NB4 (cell line): ENCODE measurements around the gene SAAL1.
A peak's percentile ranks its signal among the peaks of the same experiment; 100 is the strongest.

Experiments used
- POLR2A ChIP-seq: IDR thresholded peaks from 2 replicates; pipeline ENCODE4 v1.6.1; 2011; ENCODE audit warnings: mild to moderate bottlenecking; ENCODE audit not compliant: insufficient read length; ENCODE audit errors: extremely low read depth
- TF ChIP-seq, protein P1 (sequence below): IDR thresholded peaks from one replicate; pipeline ENCODE4 v1.5.1; 2012; ENCODE audit warnings: low read depth, low read length
- TF ChIP-seq, protein P2 (sequence below): IDR thresholded peaks from 2 replicates; pipeline ENCODE4 v1.6.1; 2011; ENCODE audit warnings: low read depth, low read length

DNA sequence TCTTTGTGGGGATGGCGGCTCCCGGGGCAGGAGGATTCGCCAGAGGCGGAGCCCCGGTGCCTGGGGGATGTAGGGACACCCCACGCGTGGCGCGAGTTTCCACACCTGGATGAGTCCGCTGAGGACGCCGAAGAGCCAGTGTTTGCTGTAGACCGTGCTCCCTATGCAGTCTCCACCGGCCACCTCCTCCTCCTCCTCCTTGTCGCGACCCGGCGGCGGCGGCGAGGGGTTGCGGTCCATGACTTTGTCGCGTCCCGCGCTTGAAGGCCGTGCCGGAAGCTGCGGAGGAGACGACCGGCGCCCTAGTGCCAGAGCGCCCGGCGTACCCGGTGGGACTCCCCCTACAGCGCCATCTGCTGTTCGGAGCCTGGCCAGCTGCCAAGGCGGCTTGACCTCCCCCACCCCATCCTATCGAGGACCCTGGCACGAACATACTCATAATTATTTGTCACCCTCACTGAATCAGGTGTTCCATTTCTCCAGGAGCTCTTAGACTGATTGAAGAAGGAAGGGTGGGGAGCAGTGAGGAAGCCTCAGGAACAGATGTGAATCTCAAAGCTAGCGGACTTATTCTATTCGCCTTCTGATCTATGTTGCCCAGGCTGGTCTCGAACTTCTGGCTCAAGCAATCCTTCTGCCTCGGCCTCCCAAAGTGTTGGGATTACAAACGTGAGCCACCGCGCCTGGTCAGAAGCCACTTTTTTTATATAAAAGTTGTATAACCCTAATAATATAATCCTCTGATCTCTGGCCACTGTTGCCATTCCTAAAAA, at the start of gene SAAL1:
- TF ChIP-seq, protein P1, sequence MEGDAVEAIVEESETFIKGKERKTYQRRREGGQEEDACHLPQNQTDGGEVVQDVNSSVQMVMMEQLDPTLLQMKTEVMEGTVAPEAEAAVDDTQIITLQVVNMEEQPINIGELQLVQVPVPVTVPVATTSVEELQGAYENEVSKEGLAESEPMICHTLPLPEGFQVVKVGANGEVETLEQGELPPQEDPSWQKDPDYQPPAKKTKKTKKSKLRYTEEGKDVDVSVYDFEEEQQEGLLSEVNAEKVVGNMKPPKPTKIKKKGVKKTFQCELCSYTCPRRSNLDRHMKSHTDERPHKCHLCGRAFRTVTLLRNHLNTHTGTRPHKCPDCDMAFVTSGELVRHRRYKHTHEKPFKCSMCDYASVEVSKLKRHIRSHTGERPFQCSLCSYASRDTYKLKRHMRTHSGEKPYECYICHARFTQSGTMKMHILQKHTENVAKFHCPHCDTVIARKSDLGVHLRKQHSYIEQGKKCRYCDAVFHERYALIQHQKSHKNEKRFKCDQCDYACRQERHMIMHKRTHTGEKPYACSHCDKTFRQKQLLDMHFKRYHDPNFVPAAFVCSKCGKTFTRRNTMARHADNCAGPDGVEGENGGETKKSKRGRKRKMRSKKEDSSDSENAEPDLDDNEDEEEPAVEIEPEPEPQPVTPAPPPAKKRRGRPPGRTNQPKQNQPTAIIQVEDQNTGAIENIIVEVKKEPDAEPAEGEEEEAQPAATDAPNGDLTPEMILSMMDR = peak; percentile 87
- TF ChIP-seq POLR2A = peak; percentile 81
- TF ChIP-seq, protein P2, sequence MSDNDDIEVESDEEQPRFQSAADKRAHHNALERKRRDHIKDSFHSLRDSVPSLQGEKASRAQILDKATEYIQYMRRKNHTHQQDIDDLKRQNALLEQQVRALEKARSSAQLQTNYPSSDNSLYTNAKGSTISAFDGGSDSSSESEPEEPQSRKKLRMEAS = peak; percentile 2; the same call in 1 of the 2 replicates
